Measurements from ENCODE around the gene ETNK2. TPM values are rescaled to one million over a fixed set of nuclear protein-coding genes. Genes with fewer than 3 reads are reported as not detected.

Gene ETNK2
- total and polyA plus RNA-seq, 2 donors from 2014 or later: 33.3 to 166 TPM

GRCh38 chr1:204145033-204145504, 6.8 kb downstream of the ETNK2 start:
- no peak for FAIRE-seq

GRCh38 chr1:204143276-204144041, 8.4 kb downstream of the ETNK2 start:
- TF ChIP-seq CTCF (IDR thresholded peaks at IDR 0.05; ENCODE audit: borderline replicate concordance, extremely low read depth, insufficient read depth): no peak
- no peak for FAIRE-seq
- H3K4me3 ChIP-seq (ENCODE audit: low read length in 3 of 3): no peak overlapping the region

More at GRCh38 chr1:204145033-204145504, 6.8 kb downstream of the ETNK2 start:
- Histone ChIP-seq H3K9ac (ENCODE audit: low read length in 3 of 3) (no peak overlapping the region), H3K9me3 (ENCODE audit: control insufficient read depth in 2 of 3, insufficient read depth in 1 of 3, low read length in 3 of 3) (no peaks in the 10 kb centered on the region), H3K27ac (ENCODE audit: low read depth in 2 of 2, low read length in 2 of 2) (no peak overlapping the region), H3K27me3 (ENCODE audit: control insufficient read depth, insufficient read depth, low read length) (no peaks in the 10 kb centered on the region), H3K4me1 (ENCODE audit: control insufficient read depth in 2 of 3, insufficient read depth in 2 of 3, low read depth in 1 of 3, low read length in 3 of 3) (peaks cover 0 to 16% (median 6%) of the 10 kb centered on the region in 3 donors), H3K36me3 (ENCODE audit: control insufficient read depth in 2 of 3, insufficient read depth in 3 of 3, low read length in 3 of 3) (peaks cover 0 to 25% (median 18%) of the 10 kb centered on the region in 3 donors), H3K4me3 (ENCODE audit: low read length in 3 of 3) (no peak overlapping the region)
- intact Hi-C loops (cut with DNase I): no loop called here
- no peak for TF ChIP-seq CTCF (IDR thresholded peaks at IDR 0.05; ENCODE audit: borderline replicate concordance, extremely low read depth, insufficient read depth)
- no peak for DNase-seq

GRCh38 chr1:204142032-204142974, 9.5 kb downstream of the ETNK2 start:
- DNase-seq (no peak), FAIRE-seq (no peak)
- H3K9ac ChIP-seq (ENCODE audit: low read length in 3 of 3): no peak overlapping the region
- H3K9me3 ChIP-seq (ENCODE audit: control insufficient read depth in 2 of 3, insufficient read depth in 1 of 3, low read length in 3 of 3): no peaks in the 10 kb centered on the region
- no peak overlapping the region for H3K27ac ChIP-seq (ENCODE audit: low read depth in 2 of 2, low read length in 2 of 2)
- intact Hi-C loops (cut with DNase I): no loop called here
- H3K27me3 ChIP-seq (ENCODE audit: control insufficient read depth, insufficient read depth, low read length): no peaks in the 10 kb centered on the region
- peaks cover 0 to 16% (median 6%) of the 10 kb centered on the region in 3 donors for H3K4me1 ChIP-seq (ENCODE audit: control insufficient read depth in 2 of 3, insufficient read depth in 2 of 3, low read depth in 1 of 3, low read length in 3 of 3)
- TF ChIP-seq CTCF (IDR thresholded peaks at IDR 0.05; ENCODE audit: borderline replicate concordance, extremely low read depth, insufficient read depth): no peak
- no peak overlapping the region for H3K4me3 ChIP-seq (ENCODE audit: low read length in 3 of 3)
- peaks cover 0 to 47% (median 32%) of the 10 kb centered on the region in 3 donors for H3K36me3 ChIP-seq (ENCODE audit: control insufficient read depth in 2 of 3, insufficient read depth in 3 of 3, low read length in 3 of 3)

More at GRCh38 chr1:204143276-204144041, 8.4 kb downstream of the ETNK2 start:
- Histone ChIP-seq H3K4me1 (ENCODE audit: control insufficient read depth in 2 of 3, insufficient read depth in 2 of 3, low read depth in 1 of 3, low read length in 3 of 3) (peaks cover 0 to 16% (median 6%) of the 10 kb centered on the region in 3 donors), H3K9me3 (ENCODE audit: control insufficient read depth in 2 of 3, insufficient read depth in 1 of 3, low read length in 3 of 3) (no peaks in the 10 kb centered on the region), H3K27me3 (ENCODE audit: control insufficient read depth, insufficient read depth, low read length) (no peaks in the 10 kb centered on the region), H3K9ac (ENCODE audit: low read length in 3 of 3) (no peak overlapping the region), H3K36me3 (ENCODE audit: control insufficient read depth in 2 of 3, insufficient read depth in 3 of 3, low read length in 3 of 3) (peaks cover 0 to 37% (median 32%) of the 10 kb centered on the region in 3 donors), H3K27ac (ENCODE audit: low read depth in 2 of 2, low read length in 2 of 2) (peak overlapping the region in 1 of 2 donors; percentile 16)
- intact Hi-C loops (cut with DNase I): no loop called here
- no peak for DNase-seq
